IPS DF 6.9 (cell line): ENCODE measurements around the gene MAML2.
"Not testable (repeated sequence)": the region's sequence is repeated elsewhere in the genome, so short reads cannot be mapped to it uniquely, and the experiment has no call there.

Experiments used
- DNase-seq: peaks from one replicate; pipeline ENCODE4 v3.0.0-alpha.2; 2013; ENCODE audit warnings: low read depth, low spot score
- H3K27ac ChIP-seq: one replicate; pipeline ENCODE4 v1.5.1; 2013; ENCODE audit warnings: low read length, control low read depth
- H3K27me3 ChIP-seq: 2 replicates; pipeline ENCODE4 v1.6.1; 2013; ENCODE audit warnings: mild to moderate bottlenecking, low read length; ENCODE audit not compliant: control insufficient read depth, insufficient read depth
- H3K36me3 ChIP-seq: 2 replicates; pipeline ENCODE4 v1.6.1; 2013; ENCODE audit warnings: low read length; ENCODE audit not compliant: control insufficient read depth, insufficient read depth
- H3K4me1 ChIP-seq: 2 replicates; pipeline ENCODE4 v1.6.1; 2013; ENCODE audit warnings: low read length; ENCODE audit not compliant: control insufficient read depth, insufficient read depth
- H3K4me3 ChIP-seq: 2 replicates; pipeline ENCODE4 v1.5.1; 2013; ENCODE audit warnings: mild to moderate bottlenecking, low read length
- H3K9me3 ChIP-seq: 2 replicates; pipeline ENCODE4 v1.6.1; 2013; ENCODE audit warnings: low read length, inconsistent platforms; ENCODE audit not compliant: control insufficient read depth, insufficient read depth
- WGBS: extraction: QIAGEN DNeasy Blood & Tissue Kit; methylation state at CpG from one replicate; pipeline ENCODE4 v1.1.7; 2013; ENCODE audit warnings: mixed read lengths, missing lambda C conversion rate; ENCODE audit not compliant: insufficient read length, insufficient coverage; 5-methylcytosine and 5-hydroxymethylcytosine counted together

The MAML2 gene

GRCh38 chr11:96193745-96194443, 149.1 kb downstream of the MAML2 start:
- Histone ChIP-seq H3K4me1 (peaks cover 3% of the 10 kb centered on the region; the same call in 1 of the 2 replicates), H3K36me3 (no peaks in the 10 kb centered on the region), H3K27ac (no peak overlapping the region), H3K27me3 (no peaks in the 10 kb centered on the region), H3K9me3 (no peaks in the 10 kb centered on the region), H3K4me3 (no peak overlapping the region)
- WGBS: no CpG with 5 or more reads among the region's 4 CpGs
- DNase-seq: no peak

- WGBS: no CpG with 5 or more reads among the region's 4 CpGs
- H3K27ac ChIP-seq: no peak overlapping the region
Measured at GRCh38 chr11:96191752-96192151, 151.2 kb downstream of the MAML2 start.

GRCh38 chr11:96189351-96189750, 153.6 kb downstream of the MAML2 start:
- no CpG with 5 or more reads among the region's 1 CpG for WGBS
- Histone ChIP-seq H3K27ac (no peak overlapping the region), H3K4me1 (0 out of 2 replicates have a peak, but pooled peaks cover 2% of the 10 kb centered on the region), H3K9me3 (no peaks in the 10 kb centered on the region), H3K36me3 (no peaks in the 10 kb centered on the region), H3K27me3 (no peaks in the 10 kb centered on the region), H3K4me3 (no peak overlapping the region)
- no peak for DNase-seq

More at GRCh38 chr11:96191752-96192151, 151.2 kb downstream of the MAML2 start:
- Histone ChIP-seq H3K27me3 (no peaks in the 10 kb centered on the region), H3K36me3 (no peaks in the 10 kb centered on the region), H3K9me3 (no peaks in the 10 kb centered on the region), H3K4me1 (0 out of 2 replicates have a peak, but pooled peaks cover 2% of the 10 kb centered on the region), H3K4me3 (no peak overlapping the region)
- DNase-seq: no peak

- Histone ChIP-seq H3K36me3 (no peaks in the 10 kb centered on the region), H3K4me1 (0 out of 2 replicates have a peak, but pooled peaks cover 2% of the 10 kb centered on the region), H3K27ac (no peak overlapping the region), H3K4me3 (no peak overlapping the region; the same call in 1 of the 2 replicates), H3K27me3 (no peaks in the 10 kb centered on the region), H3K9me3 (no peaks in the 10 kb centered on the region)
- WGBS: 100% methylated on average over 1 of the region's 2 CpGs
- DNase-seq: no peak
Measured at GRCh38 chr11:96188243-96189006, 154.6 kb downstream of the MAML2 start.

GRCh38 chr11:96187822-96188221, 155.2 kb downstream of the MAML2 start:
- no CpG with 5 or more reads among the region's 3 CpGs for WGBS
- no peak for DNase-seq
- Histone ChIP-seq H3K4me1 (0 out of 2 replicates have a peak, but pooled peaks cover 2% of the 10 kb centered on the region), H3K27me3 (no peaks in the 10 kb centered on the region), H3K4me3 (no peak overlapping the region), H3K36me3 (no peaks in the 10 kb centered on the region), H3K27ac (no peak overlapping the region), H3K9me3 (no peaks in the 10 kb centered on the region)

- WGBS: no CpG with 5 or more reads among the region's 1 CpG
- DNase-seq: no peak
- Histone ChIP-seq H3K4me1 (0 out of 2 replicates have a peak, but pooled peaks cover 2% of the 10 kb centered on the region), H3K4me3 (no peak overlapping the region), H3K27me3 (no peaks in the 10 kb centered on the region), H3K9me3 (no peaks in the 10 kb centered on the region), H3K27ac (no peak overlapping the region), H3K36me3 (no peaks in the 10 kb centered on the region)
Measured at GRCh38 chr11:96186806-96187205, 156.2 kb downstream of the MAML2 start.

GRCh38 chr11:96185220-96185768, 157.7 kb downstream of the MAML2 start:
- Histone ChIP-seq H3K27me3 (no peaks in the 10 kb centered on the region), H3K36me3 (no peaks in the 10 kb centered on the region), H3K4me1 (peaks cover 5% of the 10 kb centered on the region; the same call in 1 of the 2 replicates), H3K4me3 (no peak overlapping the region), H3K27ac (no peak overlapping the region), H3K9me3 (no peaks in the 10 kb centered on the region)
- WGBS: no CpG with 5 or more reads among the region's 4 CpGs
- DNase-seq: no peak

GRCh38 chr11:96180937-96181336, 162.1 kb downstream of the MAML2 start:
- DNase-seq, H3K4me3 ChIP-seq, H3K27me3 ChIP-seq, H3K4me1 ChIP-seq, H3K9me3 ChIP-seq, H3K27ac ChIP-seq, H3K36me3 ChIP-seq: not testable (repeated sequence)
- no CpG with 5 or more reads among the region's 4 CpGs for WGBS

- no peak for DNase-seq
- H3K36me3 ChIP-seq: no peaks in the 10 kb centered on the region
- no peaks in the 10 kb centered on the region for H3K9me3 ChIP-seq
- H3K4me3 ChIP-seq: no peak overlapping the region
- H3K27me3 ChIP-seq: no peaks in the 10 kb centered on the region
- no peak overlapping the region for H3K27ac ChIP-seq
- H3K4me1 ChIP-seq: peaks cover 4% of the 10 kb centered on the region; the same call in 1 of the 2 replicates
Measured at GRCh38 chr11:96180341-96180740, 162.7 kb downstream of the MAML2 start.

- DNase-seq: no peak
- no peaks in the 10 kb centered on the region for H3K36me3 ChIP-seq
- H3K27me3 ChIP-seq: no peaks in the 10 kb centered on the region
- H3K27ac ChIP-seq: no peak overlapping the region
- no CpG with 5 or more reads among the region's 4 CpGs for WGBS
- H3K4me1 ChIP-seq: peaks cover 4% of the 10 kb centered on the region; the same call in 1 of the 2 replicates
- no peak overlapping the region for H3K4me3 ChIP-seq
- no peaks in the 10 kb centered on the region for H3K9me3 ChIP-seq
Measured at GRCh38 chr11:96179905-96180304, 163.1 kb downstream of the MAML2 start.
